ENCODE measurements around the gene IPO11. TPM values are rescaled to one million over a fixed set of nuclear protein-coding genes. Genes with fewer than 3 reads are reported as not detected.

The IPO11 gene
- 23.1 and 24.3 TPM in 2 replicates for total RNA-seq

GRCh38 chr5:62412549-62413329 lies at the start of gene IPO11:
Gene IPO11, plus strand, starts transcription at chr5:62412763. Its CDS starts 24,517 bp downstream, at chr5:62437280.

GRCh38 chr5:62403411-62404250 lies 8.9 kb upstream of the IPO11 start, which contains the start of gene DIMT1:
Gene DIMT1, minus strand, starts transcription at chr5:62403905. Its CDS starts 133 bp downstream, at chr5:62403772.

GRCh38 chr5:62578540-62578939 lies 166.0 kb downstream of the IPO11 start, which contains the start of gene LRRC70:
Gene LRRC70, plus strand, starts transcription at chr5:62578819. Its CDS starts 620 bp downstream, at chr5:62579439.

Other genes with a start within 250 kb of the IPO11 start
- 45.0 and 53.0 TPM in 2 replicates for gene KIF2A, start 106.6 kb upstream of the IPO11 start, total RNA-seq
- 23.7 and 29.1 TPM in 2 replicates for gene DIMT1, start 8.9 kb upstream of the IPO11 start, total RNA-seq
- gene LRRC70, start 166.1 kb downstream of the IPO11 start, total RNA-seq, result 0.93 and 1.3 TPM in 2 replicates